Mesendoderm (in vitro differentiated cells): ENCODE results near the gene GBP2.

ENCODE experiments used
- DNase-seq: peaks from one replicate; pipeline ENCODE4 v3.0.0; 2013
- H2AK5ac ChIP-seq: 2 replicates; pipeline ENCODE4 v1.6.1; 2013; ENCODE audit warnings: low read length, inconsistent platforms
- H2BK120ac ChIP-seq: 2 replicates; pipeline ENCODE4 v1.6.1; 2013; ENCODE audit warnings: low read depth, mild to moderate bottlenecking, low read length, moderate library complexity, mixed read lengths
- H2BK15ac ChIP-seq: replicated peaks from 2 replicates; pipeline ENCODE4 v1.6.1; 2013; ENCODE audit warnings: low read depth, mild to moderate bottlenecking, moderate library complexity
- H2BK5ac ChIP-seq: 2 replicates; pipeline ENCODE4 v1.6.1; 2013; ENCODE audit warnings: low read length, inconsistent platforms
- H3K18ac ChIP-seq: 2 replicates; pipeline ENCODE4 v1.6.1; 2013; ENCODE audit warnings: mild to moderate bottlenecking, low read length, mixed read lengths
- H3K23ac ChIP-seq: one replicate; pipeline ENCODE4 v1.6.1; 2013; ENCODE audit warnings: low read length
- H3K27ac ChIP-seq: 2 replicates; pipeline ENCODE4 v1.5.1; 2013; ENCODE audit warnings: low read depth, mild to moderate bottlenecking, inconsistent platforms, low read length, moderate library complexity
- H3K27me3 ChIP-seq: 2 replicates; pipeline ENCODE4 v1.6.1; 2013; ENCODE audit warnings: low read length, control low read depth, mild to moderate bottlenecking, inconsistent platforms; ENCODE audit not compliant: insufficient read depth, poor library complexity
- H3K36me3 ChIP-seq: 2 replicates; pipeline ENCODE4 v1.6.1; 2013; ENCODE audit warnings: low read length, inconsistent platforms; ENCODE audit not compliant: control insufficient read depth, insufficient read depth
- H3K4ac ChIP-seq: one replicate; pipeline ENCODE4 v1.6.1; 2013; ENCODE audit warnings: low read depth, mild to moderate bottlenecking, low read length, moderate library complexity
- H3K4me1 ChIP-seq: 2 replicates; pipeline ENCODE4 v1.6.1; 2013; ENCODE audit warnings: low read depth, low read length, inconsistent platforms; ENCODE audit not compliant: control insufficient read depth
- H3K4me2 ChIP-seq: 2 replicates; pipeline ENCODE4 v1.6.1; 2013; ENCODE audit warnings: low read length
- H3K4me3 ChIP-seq: 2 replicates; pipeline ENCODE4 v1.5.1; 2013; ENCODE audit warnings: mild to moderate bottlenecking, low read length
- H3K56ac ChIP-seq: one replicate; pipeline ENCODE4 v1.6.1; 2013; ENCODE audit warnings: low read length
- H3K79me1 ChIP-seq: 2 replicates; pipeline ENCODE4 v1.6.1; 2013; ENCODE audit warnings: low read length, inconsistent platforms
- H3K79me2 ChIP-seq: 2 replicates; pipeline ENCODE4 v1.6.1; 2013; ENCODE audit warnings: mild to moderate bottlenecking, low read length; ENCODE audit not compliant: control insufficient read depth, insufficient read depth
- H3K9ac ChIP-seq: 2 replicates; pipeline ENCODE4 v1.6.1; 2013; ENCODE audit warnings: low read length, inconsistent platforms
- H4K5ac ChIP-seq: one replicate; pipeline ENCODE4 v1.6.1; 2013; ENCODE audit warnings: low read length
- H4K8ac ChIP-seq: one replicate; pipeline ENCODE4 v1.6.1; 2013; ENCODE audit warnings: low read depth, mild to moderate bottlenecking, control low read depth, low read length, moderate library complexity
- WGBS: extraction: QIAGEN DNeasy Blood & Tissue Kit; methylation state at CpG from one replicate; pipeline ENCODE4 v1.1.7; 2013; ENCODE audit warnings: low lambda C conversion rate, missing lambda C conversion rate; ENCODE audit not compliant: insufficient coverage; ENCODE audit errors: extremely low coverage; 5-methylcytosine and 5-hydroxymethylcytosine counted together

GBP2 gene

DNA sequence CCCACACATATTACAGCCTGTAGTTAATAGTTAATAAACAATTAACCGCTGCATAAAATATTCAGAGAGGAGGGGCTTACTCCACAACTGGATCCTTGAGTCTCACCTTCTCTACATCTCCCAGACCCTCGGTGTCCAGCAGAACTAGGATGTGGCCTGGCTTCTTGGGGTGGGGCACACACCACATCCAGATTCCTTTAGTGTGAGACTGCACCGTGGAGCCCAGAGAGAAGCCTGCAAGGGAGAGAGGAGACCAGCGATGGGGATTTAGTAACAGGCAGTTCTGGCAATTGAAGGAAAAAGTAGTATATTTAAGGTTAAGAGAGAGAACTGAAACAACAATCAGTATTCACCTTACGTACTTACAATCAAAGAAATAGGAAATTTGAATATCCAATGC lies 65.8 kb downstream of the GBP2 start:
- no peaks in the 10 kb centered on the region for H3K27me3 ChIP-seq
- no peak overlapping the region for H3K9ac ChIP-seq
- no peak overlapping the region for H2AK5ac ChIP-seq
- H2BK15ac ChIP-seq: no peak overlapping the region
- no peaks in the 10 kb centered on the region for H3K79me1 ChIP-seq
- no peak overlapping the region for H3K23ac ChIP-seq
- no peak overlapping the region for H4K8ac ChIP-seq
- H3K4ac ChIP-seq: no peak overlapping the region
- H3K79me2 ChIP-seq: no peaks in the 10 kb centered on the region
- H3K4me3 ChIP-seq: no peak overlapping the region
- WGBS: no CpG with 5 or more reads among the region's 5 CpGs
- no peaks in the 10 kb centered on the region for H3K4me1 ChIP-seq
- H3K18ac ChIP-seq: no peak overlapping the region
- H2BK120ac ChIP-seq: no peak overlapping the region
- no peaks in the 10 kb centered on the region for H3K36me3 ChIP-seq
- no peak overlapping the region for H2BK5ac ChIP-seq
- H3K56ac ChIP-seq: no peak overlapping the region
- H3K27ac ChIP-seq: no peak overlapping the region
- no peak overlapping the region for H3K4me2 ChIP-seq
- no peak for DNase-seq
- no peak overlapping the region for H4K5ac ChIP-seq
